Caco-2 (cell line): ENCODE measurements around the gene ITGB2. TPM values are rescaled to one million over a fixed set of nuclear protein-coding genes. Genes with fewer than 3 reads are reported as not detected.
"Not testable (repeated sequence)": the region's sequence is repeated elsewhere in the genome, so short reads cannot be mapped to it uniquely, and the experiment has no call there.

Experiments used
- BruUV-seq: library from RNA; stranded (reverse); fragments of 400-500 nt; replicated peaks from 2 replicates; lab custom pipeline; 2021; lab: Mats Ljungman, UMichigan
- CTCF ChIA-PET: fragments of 300-600 bp; sonication (Branson Sonifier 250); formaldehyde crosslinking; loops from one replicate; lab custom pipeline; 2022; ENCODE audit warnings: antibody characterized with exemption; lab: Charles Lee
- POLR2A ChIA-PET: fragments of 300-600 bp; sonication (Branson Sonifier 250); formaldehyde crosslinking; loops from one replicate; lab custom pipeline; 2022; ENCODE audit warnings: antibody characterized with exemption; lab: Charles Lee
- DNase-seq, 2 experiments: peaks; one replicate each; pipeline versions ENCODE4 v3.0.0 to v3.0.0-alpha.2; 2020 to 2022
- H3K27me3 ChIP-seq: replicated peaks from 2 replicates; pipeline ENCODE4 v1.6.0; 2011; ENCODE audit warnings: low read length; ENCODE audit not compliant: control insufficient read depth, insufficient read depth
- H3K36me3 ChIP-seq: 2 replicates; pipeline ENCODE4 v1.5.1; 2011; ENCODE audit warnings: low read length; ENCODE audit not compliant: control insufficient read depth, insufficient read depth
- H3K4me1 ChIP-seq: fragments of 250-450 bp; sonication (Bioruptor Pico); 2 replicates; pipeline ENCODE4 v1.5.1; 2020; ENCODE audit warnings: mild to moderate bottlenecking
- H3K4me3 ChIP-seq: 2 replicates; pipeline ENCODE4 v1.5.1; 2011; ENCODE audit warnings: low read depth, mild to moderate bottlenecking, control low read depth, low read length
- H3K9me3 ChIP-seq: fragments of 250-450 bp; sonication (Bioruptor Pico); 2 replicates; pipeline ENCODE4 v1.5.1; 2020; ENCODE audit warnings: mild to moderate bottlenecking, moderate library complexity
- H3K27ac Mint-ChIP-seq: one replicate; pipeline ENCODE4 v1.8.0; 2022; ENCODE audit warnings: mixed read lengths; ENCODE audit not compliant: unreplicated experiment
- H3K27me3 Mint-ChIP-seq: one replicate; pipeline ENCODE4 v1.8.0; 2022; ENCODE audit warnings: mixed read lengths; ENCODE audit not compliant: insufficient read depth, unreplicated experiment
- H3K36me3 Mint-ChIP-seq: one replicate; pipeline ENCODE4 v1.8.0; 2022; ENCODE audit warnings: mild to moderate bottlenecking, mixed read lengths; ENCODE audit not compliant: insufficient read depth, unreplicated experiment
- H3K4me1 Mint-ChIP-seq: one replicate; pipeline ENCODE4 v1.8.0; 2022; ENCODE audit warnings: low read depth, mixed read lengths; ENCODE audit not compliant: unreplicated experiment
- H3K4me3 Mint-ChIP-seq: one replicate; pipeline ENCODE4 v1.8.0; 2022; ENCODE audit warnings: mild to moderate bottlenecking, moderate library complexity, mixed read lengths; ENCODE audit not compliant: unreplicated experiment
- H3K9me3 Mint-ChIP-seq: one replicate; pipeline ENCODE4 v1.8.0; 2022; ENCODE audit warnings: mixed read lengths; ENCODE audit not compliant: unreplicated experiment
- CTCF ChIP-seq, 2 experiments: fragments of 200-600 bp in 1 of 2; IDR thresholded peaks; 1 replicate in 1 of 2; 2 replicates in 1 of 2; pipeline versions ENCODE4 v1.5.1 to v1.8.0; 2011 to 2022; ENCODE audit warnings: antibody characterized with exemption in 1 of 2, control low read depth in 1 of 2, inconsistent platforms in 1 of 2, low read depth in 1 of 2, low read length in 1 of 2, mild to moderate bottlenecking in 1 of 2, moderate library complexity in 1 of 2; ENCODE audit not compliant: insufficient read depth in 1 of 2, severe bottlenecking in 1 of 2, unreplicated experiment in 1 of 2
- intact Hi-C: fragments of 100-400 bp; cut with micrococcal nuclease; formaldehyde crosslinking; loops from one replicate; pipeline ENCODE4 v1.10.0; 2022; ENCODE audit not compliant: unreplicated experiment
- total RNA-seq: library from RNA; stranded (reverse); gene quantifications from 2 replicates; pipeline ENCODE4 v1.2.3, GENCODE V29; 2022

The ITGB2 gene
- total RNA-seq, 1 experiment from 2014 or later = 0.48 TPM

- BruUV-seq = no TSS peak
- Mint-ChIP-seq H3K4me3 (no peak overlapping the region), H3K27ac (no peak overlapping the region), H3K9me3 (no peaks in the 10 kb centered on the region), H3K36me3 (no peaks in the 10 kb centered on the region), H3K27me3 (no peaks in the 10 kb centered on the region), H3K4me1 (peaks cover 22% of the 10 kb centered on the region)
- DNase-seq = no peak
- H3K9me3 ChIP-seq = no peaks in the 10 kb centered on the region
- ChIA-PET POLR2A (no interaction called here), CTCF (no interaction called here)
- H3K4me3 ChIP-seq = no peak overlapping the region
- intact Hi-C loops = no loop called here
- H3K27me3 ChIP-seq = no peaks in the 10 kb centered on the region
- no peaks in the 10 kb centered on the region for H3K36me3 ChIP-seq
- no peak for TF ChIP-seq CTCF (IDR thresholded peaks at IDR 0.05; ENCODE audit: insufficient read depth in 1 of 2, low read depth in 1 of 2, low read length in 1 of 2, severe bottlenecking in 1 of 2, unreplicated experiment in 1 of 2)
- peaks cover 15% of the 10 kb centered on the region for H3K4me1 ChIP-seq
These were observed 40.1 kb downstream of the ITGB2 start for GRCh38 chr21:44880405-44881197.

- H3K27me3 Mint-ChIP-seq, H3K36me3 ChIP-seq, H3K27me3 ChIP-seq, H3K27ac Mint-ChIP-seq, H3K9me3 ChIP-seq, DNase-seq, H3K9me3 Mint-ChIP-seq, H3K36me3 Mint-ChIP-seq, POLR2A ChIA-PET, H3K4me3 ChIP-seq, BruUV-seq, H3K4me3 Mint-ChIP-seq: not testable (repeated sequence)
- H3K4me1 Mint-ChIP-seq = peaks cover 24% of the 10 kb centered on the region
- intact Hi-C loops = loop anchor here (10.0 kb wide), 1 partner anchor 544 kb away; the partner anchor contains the start of gene CFAP410
- peaks cover 22% of the 10 kb centered on the region for H3K4me1 ChIP-seq
- CTCF ChIA-PET = interaction anchor here (0.6 kb wide), 1 partner anchor 53 kb away, joined by 3 read pairs; no protein-coding TSS in a partner anchor
These were observed 41.5 kb downstream of the ITGB2 start for GRCh38 chr21:44879238-44879637.

GRCh38 chr21:44878053-44878982 lies 42.4 kb downstream of the ITGB2 start:
- BruUV-seq = no TSS peak
- no peak for TF ChIP-seq CTCF (IDR thresholded peaks at IDR 0.05; ENCODE audit: insufficient read depth in 1 of 2, low read depth in 1 of 2, low read length in 1 of 2, severe bottlenecking in 1 of 2, unreplicated experiment in 1 of 2)
- no peak for DNase-seq
- Histone ChIP-seq H3K4me1 (peaks cover 22% of the 10 kb centered on the region), H3K4me3 (no peak overlapping the region), H3K9me3 (no peaks in the 10 kb centered on the region), H3K27me3 (no peaks in the 10 kb centered on the region), H3K36me3 (no peaks in the 10 kb centered on the region)
- ChIA-PET CTCF (no interaction called here), POLR2A (interaction anchor here (0.6 kb wide), 1 partner anchor 248 kb away, joined by 3 read pairs; no protein-coding TSS in a partner anchor)
- H3K4me1 Mint-ChIP-seq = peaks cover 24% of the 10 kb centered on the region
- no peak overlapping the region for H3K27ac Mint-ChIP-seq
- no peak overlapping the region for H3K4me3 Mint-ChIP-seq
- no peaks in the 10 kb centered on the region for H3K9me3 Mint-ChIP-seq
- peaks cover 16% of the 10 kb centered on the region for H3K36me3 Mint-ChIP-seq
- H3K27me3 Mint-ChIP-seq = no peaks in the 10 kb centered on the region
- intact Hi-C loops = loop anchor here (10.0 kb wide), 1 partner anchor 544 kb away; the partner anchor contains the start of gene CFAP410
